ENCODE measurements around the gene TMEM131.

The TMEM131 gene

DNA sequence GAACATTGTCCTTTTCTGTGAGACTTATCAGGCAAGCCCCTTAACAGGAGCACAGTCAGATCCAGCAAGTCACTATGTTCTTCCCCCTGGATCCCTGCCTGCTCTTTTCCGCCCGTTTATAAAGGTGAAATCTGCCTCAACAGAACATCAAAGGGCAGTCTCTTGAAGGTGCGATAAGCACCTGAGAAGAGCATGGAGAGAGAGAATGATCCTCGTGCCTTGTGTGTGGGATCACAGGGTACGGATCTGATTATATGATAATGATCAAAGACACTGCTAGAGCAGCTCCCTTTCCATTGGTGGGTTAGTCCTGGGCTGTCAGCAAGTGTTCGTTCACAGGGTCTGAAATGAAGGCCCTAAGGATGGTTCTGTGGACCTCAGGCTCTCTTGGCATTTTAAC lies 176.0 kb downstream of the TMEM131 start:
- Histone ChIP-seq H3K36me3 (replicated peaks; ENCODE audit: low read depth, low read length) (peaks cover 15% of the 10 kb centered on the region), H3K27me3 (ENCODE audit: low read depth, low read length) (no peaks in the 10 kb centered on the region), H3K4me3 (ENCODE audit: low read length) (no peak overlapping the region), H2AFZ (ENCODE audit: low read depth, low read length) (no peak overlapping the region), H3K4me2 (ENCODE audit: low read length) (no peak overlapping the region), H3K79me2 (ENCODE audit: low read length) (no peaks in the 10 kb centered on the region), H3K4me1 (ENCODE audit: low read length) (no peaks in the 10 kb centered on the region), H3K9ac (ENCODE audit: low read length) (no peak overlapping the region), H4K20me1 (ENCODE audit: insufficient read depth, low read length) (no peaks in the 10 kb centered on the region), H3K27ac (ENCODE audit: low read length) (no peak overlapping the region), H3K9me3 (ENCODE audit: insufficient read depth, low read length) (no peaks in the 10 kb centered on the region)
- TF ChIP-seq CTCF (IDR thresholded peaks at IDR 0.05; ENCODE audit: low read depth, low read length) (no peak), EZH2phosphoT487 (IDR thresholded peaks at IDR 0.05; ENCODE audit: low read depth) (no peak)

DNA sequence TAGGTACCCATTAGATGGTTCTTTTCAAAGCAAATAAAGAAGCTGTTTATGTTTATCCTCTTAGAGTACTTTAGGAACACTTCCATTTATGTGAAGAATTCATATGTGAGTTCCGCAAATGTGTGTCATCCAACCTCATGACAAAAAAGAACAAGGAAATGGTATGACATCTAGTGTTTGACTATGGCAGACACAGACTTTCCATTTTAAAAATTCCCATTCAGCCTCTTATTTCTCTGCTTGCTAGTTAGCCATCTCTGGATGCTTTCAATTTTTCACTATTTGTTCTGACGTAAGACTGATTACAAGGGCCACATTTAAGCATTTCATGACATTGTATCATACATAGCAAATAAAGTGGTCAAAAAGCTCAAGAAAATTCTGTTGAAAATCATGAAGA lies 179.3 kb downstream of the TMEM131 start:
- no peak overlapping the region for H3K27ac ChIP-seq (ENCODE audit: low read length)
- H3K36me3 ChIP-seq (replicated peaks; ENCODE audit: low read depth, low read length): peaks cover 42% of the 10 kb centered on the region
- no peak overlapping the region for H3K4me2 ChIP-seq (ENCODE audit: low read length)
- no peaks in the 10 kb centered on the region for H3K27me3 ChIP-seq (ENCODE audit: low read depth, low read length)
- no peaks in the 10 kb centered on the region for H3K9me3 ChIP-seq (ENCODE audit: insufficient read depth, low read length)
- no peaks in the 10 kb centered on the region for H4K20me1 ChIP-seq (ENCODE audit: insufficient read depth, low read length)
- no peak overlapping the region for H2AFZ ChIP-seq (ENCODE audit: low read depth, low read length)
- H3K9ac ChIP-seq (ENCODE audit: low read length): no peak overlapping the region
- H3K4me1 ChIP-seq (ENCODE audit: low read length): no peaks in the 10 kb centered on the region
- no peak for TF ChIP-seq EZH2phosphoT487 (IDR thresholded peaks at IDR 0.05; ENCODE audit: low read depth)
- TF ChIP-seq CTCF (IDR thresholded peaks at IDR 0.05; ENCODE audit: low read depth, low read length): no peak
- no peak overlapping the region for H3K4me3 ChIP-seq (ENCODE audit: low read length)
- no peaks in the 10 kb centered on the region for H3K79me2 ChIP-seq (ENCODE audit: low read length)

GRCh38 chr2:97812931-97813330 lies 182.8 kb downstream of the TMEM131 start:
- H3K4me3 ChIP-seq (ENCODE audit: low read length): no peak overlapping the region
- no peak for TF ChIP-seq EZH2phosphoT487 (IDR thresholded peaks at IDR 0.05; ENCODE audit: low read depth)
- no peak for TF ChIP-seq CTCF (IDR thresholded peaks at IDR 0.05; ENCODE audit: low read depth, low read length)
- H3K9me3 ChIP-seq (ENCODE audit: insufficient read depth, low read length): no peaks in the 10 kb centered on the region
- peaks cover 57% of the 10 kb centered on the region for H3K36me3 ChIP-seq (replicated peaks; ENCODE audit: low read depth, low read length)
- no peaks in the 10 kb centered on the region for H3K79me2 ChIP-seq (ENCODE audit: low read length)
- no peak overlapping the region for H3K27ac ChIP-seq (ENCODE audit: low read length)
- H3K9ac ChIP-seq (ENCODE audit: low read length): no peak overlapping the region
- no peaks in the 10 kb centered on the region for H3K4me1 ChIP-seq (ENCODE audit: low read length)
- no peaks in the 10 kb centered on the region for H3K27me3 ChIP-seq (ENCODE audit: low read depth, low read length)
- H3K4me2 ChIP-seq (ENCODE audit: low read length): no peak overlapping the region
- no peaks in the 10 kb centered on the region; the same call in 1 of the 2 replicates for H4K20me1 ChIP-seq (ENCODE audit: insufficient read depth, low read length)
- H2AFZ ChIP-seq (ENCODE audit: low read depth, low read length): no peak overlapping the region

GRCh38 chr2:97808816-97809215 lies 186.9 kb downstream of the TMEM131 start:
- H3K9me3 ChIP-seq (ENCODE audit: insufficient read depth, low read length): no peaks in the 10 kb centered on the region
- no peak overlapping the region for H3K27ac ChIP-seq (ENCODE audit: low read length)
- no peak overlapping the region for H2AFZ ChIP-seq (ENCODE audit: low read depth, low read length)
- H3K4me1 ChIP-seq (ENCODE audit: low read length): peaks cover 8% of the 10 kb centered on the region
- peaks cover 7% of the 10 kb centered on the region; the same call in 1 of the 2 replicates for H4K20me1 ChIP-seq (ENCODE audit: insufficient read depth, low read length)
- H3K27me3 ChIP-seq (ENCODE audit: low read depth, low read length): no peaks in the 10 kb centered on the region
- H3K79me2 ChIP-seq (ENCODE audit: low read length): no peaks in the 10 kb centered on the region
- no peak overlapping the region for H3K4me2 ChIP-seq (ENCODE audit: low read length)
- TF ChIP-seq CTCF (IDR thresholded peaks at IDR 0.05; ENCODE audit: low read depth, low read length) (no peak), EZH2phosphoT487 (IDR thresholded peaks at IDR 0.05; ENCODE audit: low read depth) (no peak)
- no peak overlapping the region for H3K9ac ChIP-seq (ENCODE audit: low read length)
- H3K36me3 ChIP-seq (replicated peaks; ENCODE audit: low read depth, low read length): peaks cover 71% of the 10 kb centered on the region
- H3K4me3 ChIP-seq (ENCODE audit: low read length): no peak overlapping the region

All from OCI-LY3 (cell line).